Endothelial cell of umbilical vein (primary cell): ENCODE results near the gene NTN3. TPM values are rescaled to one million over a fixed set of nuclear protein-coding genes. Genes with fewer than 3 reads are reported as not detected.

ENCODE experiments used
- BruUV-seq: library from RNA; stranded (reverse); fragments of 400-500 nt; replicated peaks from 2 replicates; lab custom pipeline; 2021; lab: Mats Ljungman, UMichigan
- CTCF ChIA-PET: fragments of 300-600, 350-600 bp; sonication (Branson Sonifier 250); formaldehyde crosslinking; loops from one replicate; lab custom pipeline; 2021; ENCODE audit warnings: antibody characterized with exemption, inconsistent platforms; lab: Charles Lee
- POLR2A ChIA-PET: fragments of 300-600, 350-600 bp; sonication (Branson Sonifier 250); formaldehyde crosslinking; loops from one replicate; lab custom pipeline; 2021; ENCODE audit warnings: antibody characterized with exemption, inconsistent platforms; lab: Charles Lee
- DNase-seq: peaks from one replicate; pipeline ENCODE4 v3.0.0-alpha.2; 2011; ENCODE audit warnings: low read depth, low spot score
- FAIRE-seq: peaks from 2 replicates; lab custom pipeline; 2011; peaks lifted over from hg19 to GRCh38; lab: Jason Lieb, UNC
- H2AFZ ChIP-seq: 2 replicates; pipeline ENCODE4 v1.6.0; 2012; ENCODE audit warnings: low read depth, low read length, control low read depth, inconsistent platforms
- H3K27ac ChIP-seq: 2 replicates; pipeline ENCODE4 v1.5.1; 2011; ENCODE audit warnings: low read depth, mild to moderate bottlenecking, control low read depth, low read length, moderate library complexity; ENCODE audit not compliant: insufficient read depth
- H3K27me3 ChIP-seq, 2 experiments: 2 replicates each; pipeline versions ENCODE4 v1.6.0 to v1.6.1; 2011; ENCODE audit warnings: low read length in 2 of 2, mixed read lengths in 1 of 2; ENCODE audit not compliant: control insufficient read depth in 2 of 2, insufficient read depth in 2 of 2
- H3K36me3 ChIP-seq, 2 experiments: 2 replicates in 1 of 2; 3 replicates in 1 of 2; pipeline ENCODE4 v1.5.1; 2011; ENCODE audit warnings: low read length in 2 of 2, mild to moderate bottlenecking in 1 of 2, moderate library complexity in 1 of 2; ENCODE audit not compliant: control insufficient read depth in 2 of 2, insufficient read depth in 2 of 2; ENCODE audit errors: extremely low read depth in 1 of 2
- H3K4me1 ChIP-seq: 3 replicates; pipeline ENCODE4 v1.5.1; 2011; ENCODE audit warnings: mild to moderate bottlenecking, low read length; ENCODE audit not compliant: control insufficient read depth, insufficient read depth; ENCODE audit errors: extremely low read depth
- H3K4me2 ChIP-seq: 2 replicates; pipeline ENCODE4 v1.6.1; 2011; ENCODE audit warnings: low read length, control low read depth, mixed read lengths; ENCODE audit not compliant: insufficient read depth
- H3K4me3 ChIP-seq, 3 experiments: fragments of 200-600 bp in 1 of 3; sonication (generic), shearing (Covaris generic) in 1 of 3; replicated peaks in 1 of 3; 2 replicates each; pipeline ENCODE4 v1.5.1; 2011 to 2016; ENCODE audit warnings: control low read depth in 3 of 3, low read length in 3 of 3, mild to moderate bottlenecking in 2 of 3, inconsistent platforms in 1 of 3, low read depth in 1 of 3, moderate library complexity in 1 of 3; ENCODE audit not compliant: insufficient read depth in 1 of 3
- H3K79me2 ChIP-seq: 2 replicates; pipeline ENCODE4 v1.6.0; 2012; ENCODE audit warnings: low read length, inconsistent platforms; ENCODE audit not compliant: control insufficient read depth, insufficient read depth
- H3K9ac ChIP-seq: replicated peaks from 2 replicates; pipeline ENCODE3; 2011; ENCODE audit warnings: low read length, control low read depth; ENCODE audit not compliant: insufficient read depth; ENCODE audit errors: extremely low read depth
- H3K9me1 ChIP-seq: replicated peaks from 3 replicates; pipeline ENCODE4 v1.6.0; 2011; ENCODE audit warnings: mild to moderate bottlenecking, low read length; ENCODE audit not compliant: control insufficient read depth, insufficient read depth; ENCODE audit errors: extremely low read depth
- H3K9me3 ChIP-seq: replicated peaks from 2 replicates; pipeline ENCODE4 v1.5.1; 2012; ENCODE audit warnings: low read length, inconsistent platforms; ENCODE audit not compliant: control insufficient read depth, insufficient read depth
- H4K20me1 ChIP-seq: replicated peaks from 2 replicates; pipeline ENCODE3; 2011; ENCODE audit warnings: mild to moderate bottlenecking, low read length; ENCODE audit not compliant: control insufficient read depth, insufficient read depth; ENCODE audit errors: extremely low read depth
- CTCF ChIP-seq, 2 donors: IDR thresholded peaks; 1 replicate in 1 of 2; 2 replicates in 1 of 2; pipeline ENCODE4 v1.5.1; 2011; ENCODE audit warnings: low read length in 2 of 2, mild to moderate bottlenecking in 2 of 2, moderate library complexity in 2 of 2, control low read depth in 1 of 2, inconsistent platforms in 1 of 2, low read depth in 1 of 2; ENCODE audit not compliant: insufficient read depth in 1 of 2; ENCODE audit errors: extremely low read depth in 1 of 2
- EZH2 ChIP-seq: IDR thresholded peaks from 2 replicates; pipeline ENCODE4 v1.6.1; 2012; ENCODE audit warnings: borderline replicate concordance, low read depth, mild to moderate bottlenecking, moderate library complexity, low read length, inconsistent platforms; ENCODE audit not compliant: severe bottlenecking
- FOS ChIP-seq: IDR thresholded peaks from 2 replicates; pipeline ENCODE4 v1.6.1; 2011; ENCODE audit warnings: mild to moderate bottlenecking, low read length, moderate library complexity, borderline replicate concordance; ENCODE audit not compliant: insufficient read depth
- GATA2 ChIP-seq: IDR thresholded peaks from 2 replicates; pipeline ENCODE4 v1.7.0; 2011; ENCODE audit warnings: low read depth, mild to moderate bottlenecking, moderate library complexity, mixed read lengths, low read length; ENCODE audit not compliant: insufficient read length, insufficient read depth
- JUN ChIP-seq: IDR thresholded peaks from 2 replicates; pipeline ENCODE4 v1.6.1; 2011; ENCODE audit warnings: borderline replicate concordance, low read depth; ENCODE audit not compliant: insufficient read length, insufficient read depth
- MAX ChIP-seq: IDR thresholded peaks from 2 replicates; pipeline ENCODE4 v1.6.1; 2011; ENCODE audit not compliant: insufficient read depth, insufficient read length
- MYC ChIP-seq: IDR thresholded peaks from one replicate; pipeline ENCODE4 v1.6.1; 2011; ENCODE audit warnings: mild to moderate bottlenecking, low read depth, low read length
- POLR2A ChIP-seq: IDR thresholded peaks from 2 replicates; pipeline ENCODE4 v1.6.1; 2012; ENCODE audit warnings: low read depth, mild to moderate bottlenecking, control low read depth, low read length
- POLR2AphosphoS5 ChIP-seq: IDR thresholded peaks from 2 replicates; pipeline ENCODE4 v1.6.1; 2012; ENCODE audit warnings: low read depth, mild to moderate bottlenecking, control low read depth, low read length, moderate library complexity; ENCODE audit not compliant: insufficient read depth
- dilution Hi-C: fragments of 300-500 bp; cut with MboI; formaldehyde crosslinking; loops from one replicate; pipeline ENCODE4 v1.15.0; 2019; ENCODE audit warnings: low sequenced_read_pairs; ENCODE audit not compliant: extremely low pct_ligation_motif_present
- intact Hi-C: fragments of 100-400 bp; cut with micrococcal nuclease; formaldehyde crosslinking; loops from one replicate; pipeline ENCODE4 v1.10.0; 2022
- polyA plus RNA-seq, 4 experiments: library from polyadenylated mRNA; depleted of rRNA in 3 of 4; stranded (reverse) in 3 of 4; unstranded in 1 of 4; fragments of >200 nt; gene quantifications; 2 replicates each; pipeline versions ENCODE4 v1.2.1 to v1.2.3, GENCODE V29; 2011 to 2012; ENCODE audit warnings: missing spikeins in 1 of 4
- total RNA-seq: library from RNA; stranded (reverse); gene quantifications from 2 replicates; pipeline ENCODE4 v1.2.3, GENCODE V29; 2021

Gene NTN3
- total and polyA plus RNA-seq, 2 donors (not counting 3 experiments of a cell fraction or from before 2014, with no cell fraction given), result 0.15 TPM; not detected in 1

- no peaks in the 10 kb centered on the region for H4K20me1 ChIP-seq
- BruUV-seq, result no TSS peak
- FAIRE-seq, result no peak
- no peaks in the 10 kb centered on the region for H3K9me3 ChIP-seq
- H3K4me2 ChIP-seq, result peak overlapping the region; percentile 75
- H3K27me3 ChIP-seq, result peaks cover 18 to 22% of the 10 kb centered on the region in 2 experiments
- CTCF ChIA-PET, result interaction anchor here (1.6 kb wide), 1 partner anchor 9 kb away, joined by 5 read pairs; the partner anchor contains the start of gene TEDC2
- H3K36me3 ChIP-seq, result no peaks in the 10 kb centered on the region
- H3K4me3 ChIP-seq, result no peak overlapping the region
- TF ChIP-seq MYC (no peak), CTCF (IDR thresholded peaks at IDR 0.05; ENCODE audit: extremely low read depth in 1 of 2, insufficient read depth in 1 of 2, low read depth in 1 of 2, low read length in 2 of 2) (no peak), FOS (no peak), MAX (no peak), EZH2 (no peak), JUN (no peak), POLR2AphosphoS5 (no peak), GATA2 (no peak), POLR2A (no peak)
- H3K9me1 ChIP-seq, result no peaks in the 10 kb centered on the region
- H2AFZ ChIP-seq, result no peak overlapping the region
- H3K27ac ChIP-seq, result no peak overlapping the region
- H3K4me1 ChIP-seq, result peaks cover 5% of the 10 kb centered on the region
- dilution Hi-C loops, result no loop called here
- DNase-seq, result no peak
- H3K79me2 ChIP-seq, result no peaks in the 10 kb centered on the region
- intact Hi-C loops, result no loop called here
- POLR2A ChIA-PET, result no interaction called here
- H3K9ac ChIP-seq, result no peak overlapping the region
Observed at GRCh38 chr16:2468725-2469398, 2.2 kb upstream of the NTN3 start.
